ENCODE results near the gene AFG3L2.
A peak's percentile ranks its signal among the peaks of the same experiment; 100 is the strongest.

AFG3L2 gene

DNA sequence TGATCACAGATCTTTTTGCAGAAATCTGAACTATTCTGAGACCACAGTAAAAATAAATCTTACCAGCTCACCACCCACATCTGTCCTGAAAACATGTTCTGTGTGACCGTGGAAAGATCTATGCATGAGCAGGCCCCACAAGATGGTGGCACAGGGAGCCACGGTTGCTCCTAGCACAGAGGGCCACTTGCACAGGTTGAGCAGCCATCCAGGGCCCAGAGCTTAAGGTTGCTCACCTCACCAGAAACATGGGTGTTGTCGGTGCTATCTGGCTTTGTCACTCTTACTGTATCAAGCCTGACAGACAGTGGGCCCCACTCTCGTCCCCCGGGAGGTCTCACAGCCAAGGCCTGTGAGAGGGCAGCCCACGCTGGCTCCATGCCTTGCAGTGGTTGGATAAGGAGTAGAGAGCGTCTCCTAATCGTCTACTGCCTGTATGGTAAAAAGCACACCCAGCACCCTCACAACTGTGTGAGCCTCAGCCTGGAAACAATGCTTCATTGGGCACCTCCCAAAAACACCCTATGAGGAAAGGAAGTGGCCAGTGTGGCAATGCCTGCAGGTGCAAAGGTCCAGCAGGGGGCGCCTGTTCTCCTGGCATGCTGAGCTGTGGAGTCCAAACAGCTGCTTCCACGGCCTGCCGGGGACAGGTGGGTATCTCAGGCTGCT, 49.4 kb downstream of the AFG3L2 start:
- TF ChIP-seq, protein P1, sequence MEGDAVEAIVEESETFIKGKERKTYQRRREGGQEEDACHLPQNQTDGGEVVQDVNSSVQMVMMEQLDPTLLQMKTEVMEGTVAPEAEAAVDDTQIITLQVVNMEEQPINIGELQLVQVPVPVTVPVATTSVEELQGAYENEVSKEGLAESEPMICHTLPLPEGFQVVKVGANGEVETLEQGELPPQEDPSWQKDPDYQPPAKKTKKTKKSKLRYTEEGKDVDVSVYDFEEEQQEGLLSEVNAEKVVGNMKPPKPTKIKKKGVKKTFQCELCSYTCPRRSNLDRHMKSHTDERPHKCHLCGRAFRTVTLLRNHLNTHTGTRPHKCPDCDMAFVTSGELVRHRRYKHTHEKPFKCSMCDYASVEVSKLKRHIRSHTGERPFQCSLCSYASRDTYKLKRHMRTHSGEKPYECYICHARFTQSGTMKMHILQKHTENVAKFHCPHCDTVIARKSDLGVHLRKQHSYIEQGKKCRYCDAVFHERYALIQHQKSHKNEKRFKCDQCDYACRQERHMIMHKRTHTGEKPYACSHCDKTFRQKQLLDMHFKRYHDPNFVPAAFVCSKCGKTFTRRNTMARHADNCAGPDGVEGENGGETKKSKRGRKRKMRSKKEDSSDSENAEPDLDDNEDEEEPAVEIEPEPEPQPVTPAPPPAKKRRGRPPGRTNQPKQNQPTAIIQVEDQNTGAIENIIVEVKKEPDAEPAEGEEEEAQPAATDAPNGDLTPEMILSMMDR (IDR thresholded peaks at IDR 0.05; ENCODE audit: low read length) = peak; percentile 99
- TF ChIP-seq EZH2 (IDR thresholded peaks at IDR 0.05; ENCODE audit: borderline replicate concordance, low read length) = no peak
- H3K27me3 ChIP-seq (ENCODE audit: insufficient read depth, low read length) = no peaks in the 10 kb centered on the region
- no peak overlapping the region for H3K4me3 ChIP-seq (ENCODE audit: low read depth, low read length, poor library complexity, severe bottlenecking)
- H3K9me2 ChIP-seq (ENCODE audit: low read depth, low read length) = no peaks in the 10 kb centered on the region
- H3F3A ChIP-seq (ENCODE audit: insufficient read depth, low read length) = 0 out of 2 replicates have a peak, but pooled peaks cover 3% of the 10 kb centered on the region
- H3K4me1 ChIP-seq (ENCODE audit: insufficient read depth, low read length, severe bottlenecking) = no peaks in the 10 kb centered on the region
- no peaks in the 10 kb centered on the region for H3K79me2 ChIP-seq (ENCODE audit: insufficient read depth, low read length)
- H3K9ac ChIP-seq (ENCODE audit: low read length) = no peak overlapping the region
- H3K4me2 ChIP-seq (ENCODE audit: low read length) = no peak overlapping the region
- H4K20me1 ChIP-seq (ENCODE audit: insufficient read depth, low read length) = no peaks in the 10 kb centered on the region
- no peak overlapping the region for H3K27ac ChIP-seq (ENCODE audit: low read depth, low read length, poor library complexity, severe bottlenecking)
- H3K9me3 ChIP-seq (ENCODE audit: low read length) = no peaks in the 10 kb centered on the region
- H3K36me3 ChIP-seq (ENCODE audit: insufficient read depth, low read length) = peaks cover 61% of the 10 kb centered on the region
- H2AFZ ChIP-seq (ENCODE audit: low read length) = no peak overlapping the region

DNA sequence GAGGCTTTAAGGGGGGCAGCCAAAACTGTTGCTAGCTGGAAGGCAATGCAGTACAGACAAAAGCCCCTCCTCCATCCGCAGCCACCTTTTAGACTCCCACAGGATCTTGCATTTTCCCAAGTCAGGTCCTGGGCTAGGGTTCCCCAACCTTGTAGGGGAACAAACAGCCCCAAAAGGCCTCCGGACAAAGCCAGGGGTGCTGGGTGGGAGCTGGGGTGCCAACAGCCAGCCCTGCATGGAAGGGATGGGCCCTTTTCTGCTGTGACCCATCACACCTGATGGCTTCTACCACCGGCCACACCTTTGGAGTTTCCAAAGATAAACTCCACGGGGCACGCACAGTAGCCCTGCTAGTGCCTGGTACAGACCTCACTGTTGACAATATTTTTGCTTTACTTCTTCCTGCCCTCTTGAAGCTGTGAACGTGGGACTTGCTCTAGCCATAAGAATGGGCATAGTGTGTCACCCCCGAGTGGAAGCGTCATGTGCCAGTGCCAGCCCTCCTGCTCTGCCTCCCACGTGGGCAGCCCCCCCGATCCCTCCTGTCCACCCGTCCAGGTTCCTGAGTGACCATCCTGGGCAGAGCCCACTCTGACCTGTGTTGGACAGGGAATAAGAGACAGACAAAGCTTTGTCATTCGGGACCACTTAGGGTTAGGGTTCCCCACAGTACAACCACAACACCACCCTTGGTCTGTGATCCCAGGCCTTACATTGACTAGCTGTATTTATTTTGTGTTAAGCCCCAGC, 50.1 kb downstream of the AFG3L2 start:
- no peaks in the 10 kb centered on the region for H4K20me1 ChIP-seq (ENCODE audit: insufficient read depth, low read length)
- H3K27ac ChIP-seq (ENCODE audit: low read depth, low read length, poor library complexity, severe bottlenecking) = no peak overlapping the region
- H3K9me3 ChIP-seq (ENCODE audit: low read length) = no peaks in the 10 kb centered on the region
- no peak overlapping the region for H3K4me2 ChIP-seq (ENCODE audit: low read length)
- no peak overlapping the region for H2AFZ ChIP-seq (ENCODE audit: low read length)
- H3K27me3 ChIP-seq (ENCODE audit: insufficient read depth, low read length) = no peaks in the 10 kb centered on the region
- H3K4me3 ChIP-seq (ENCODE audit: low read depth, low read length, poor library complexity, severe bottlenecking) = no peak overlapping the region
- TF ChIP-seq, protein P1 (IDR thresholded peaks at IDR 0.05; ENCODE audit: low read length) = no peak
- no peak for TF ChIP-seq EZH2 (IDR thresholded peaks at IDR 0.05; ENCODE audit: borderline replicate concordance, low read length)
- H3K79me2 ChIP-seq (ENCODE audit: insufficient read depth, low read length) = no peaks in the 10 kb centered on the region
- no peak overlapping the region for H3K9ac ChIP-seq (ENCODE audit: low read length)
- H3K9me2 ChIP-seq (ENCODE audit: low read depth, low read length) = no peaks in the 10 kb centered on the region
- 0 out of 2 replicates have a peak, but pooled peaks cover 3% of the 10 kb centered on the region for H3F3A ChIP-seq (ENCODE audit: insufficient read depth, low read length)
- H3K4me1 ChIP-seq (ENCODE audit: insufficient read depth, low read length, severe bottlenecking) = no peaks in the 10 kb centered on the region
- peaks cover 61% of the 10 kb centered on the region for H3K36me3 ChIP-seq (ENCODE audit: insufficient read depth, low read length)

DNA sequence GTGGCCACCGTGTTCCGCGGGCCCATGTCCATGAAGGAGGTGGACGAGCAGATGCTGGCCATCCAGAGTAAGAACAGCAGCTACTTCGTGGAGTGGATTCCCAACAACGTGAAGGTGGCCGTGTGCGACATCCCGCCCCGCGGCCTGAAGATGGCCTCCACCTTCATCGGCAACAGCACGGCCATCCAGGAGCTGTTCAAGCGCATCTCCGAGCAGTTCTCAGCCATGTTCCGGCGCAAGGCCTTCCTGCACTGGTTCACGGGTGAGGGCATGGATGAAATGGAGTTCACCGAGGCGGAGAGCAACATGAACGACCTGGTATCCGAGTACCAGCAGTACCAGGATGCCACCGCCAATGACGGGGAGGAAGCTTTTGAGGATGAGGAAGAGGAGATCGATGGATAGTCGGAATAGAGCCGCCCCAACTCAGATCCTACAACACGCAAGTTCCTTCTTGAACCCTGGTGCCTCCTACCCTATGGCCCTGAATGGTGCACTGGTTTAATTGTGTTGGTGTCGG, 51.2 kb downstream of the AFG3L2 start:
- no peaks in the 10 kb centered on the region for H3K79me2 ChIP-seq (ENCODE audit: insufficient read depth, low read length)
- TF ChIP-seq, protein P1 (IDR thresholded peaks at IDR 0.05; ENCODE audit: low read length) = no peak
- no peak for TF ChIP-seq EZH2 (IDR thresholded peaks at IDR 0.05; ENCODE audit: borderline replicate concordance, low read length)
- 0 out of 2 replicates have a peak, but pooled peaks cover 3% of the 10 kb centered on the region for H3F3A ChIP-seq (ENCODE audit: insufficient read depth, low read length)
- no peak overlapping the region for H3K4me3 ChIP-seq (ENCODE audit: low read depth, low read length, poor library complexity, severe bottlenecking)
- H4K20me1 ChIP-seq (ENCODE audit: insufficient read depth, low read length) = no peaks in the 10 kb centered on the region
- no peaks in the 10 kb centered on the region for H3K9me3 ChIP-seq (ENCODE audit: low read length)
- no peak overlapping the region for H2AFZ ChIP-seq (ENCODE audit: low read length)
- no peaks in the 10 kb centered on the region for H3K4me1 ChIP-seq (ENCODE audit: insufficient read depth, low read length, severe bottlenecking)
- H3K9ac ChIP-seq (ENCODE audit: low read length) = no peak overlapping the region
- H3K27me3 ChIP-seq (ENCODE audit: insufficient read depth, low read length) = no peaks in the 10 kb centered on the region
- H3K4me2 ChIP-seq (ENCODE audit: low read length) = no peak overlapping the region
- H3K9me2 ChIP-seq (ENCODE audit: low read depth, low read length) = no peaks in the 10 kb centered on the region
- H3K36me3 ChIP-seq (ENCODE audit: insufficient read depth, low read length) = peaks cover 54% of the 10 kb centered on the region
- H3K27ac ChIP-seq (ENCODE audit: low read depth, low read length, poor library complexity, severe bottlenecking) = no peak overlapping the region

All from OCI-LY1 (cell line).